Measurements from ENCODE around the gene AGGF1.

The AGGF1 gene

DNA sequence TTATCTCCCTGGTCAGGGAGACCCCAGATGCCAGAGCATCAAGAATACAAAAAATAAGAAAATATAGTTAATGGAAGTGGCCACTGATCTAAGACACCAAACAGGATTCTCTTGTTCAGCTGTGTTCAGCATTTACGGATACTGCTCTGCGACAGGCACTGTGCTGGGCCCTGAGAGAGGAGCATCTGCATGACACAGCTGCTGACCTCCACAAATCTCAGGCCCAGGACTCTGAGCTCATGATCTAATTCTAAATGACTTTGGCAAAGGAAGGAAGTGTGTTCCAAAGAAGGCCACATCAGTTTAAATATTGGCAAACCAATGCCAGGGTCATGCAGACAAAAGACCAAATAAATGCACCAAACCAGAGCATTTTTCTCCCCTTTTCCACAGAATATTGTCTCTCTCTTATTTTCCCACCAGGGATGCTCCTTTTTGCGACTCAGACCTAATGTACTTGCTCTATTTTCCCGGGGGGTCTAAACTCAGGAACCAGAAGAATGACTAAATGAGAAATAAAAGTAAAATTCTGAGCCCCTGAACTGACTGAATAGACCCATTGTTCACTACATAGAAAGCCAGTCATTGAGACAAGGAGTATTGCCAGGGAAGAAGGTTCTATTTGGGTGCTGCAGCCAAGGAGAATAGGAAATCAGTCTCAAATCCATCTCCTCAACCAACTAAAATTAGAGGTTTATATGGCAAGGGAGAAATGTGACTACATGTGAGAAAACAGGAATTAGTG lies 1.4 kb upstream of the AGGF1 start:
- TF ChIP-seq EZH2 (IDR thresholded peaks at IDR 0.05; ENCODE audit: borderline replicate concordance, low read depth, low read length, severe bottlenecking) = no peak
- H3K9me3 ChIP-seq (ENCODE audit: insufficient read depth, low read length, severe bottlenecking) = peaks cover 19% of the 10 kb centered on the region
- H3K36me3 ChIP-seq (ENCODE audit: insufficient read depth, low read length) = peaks cover 2% of the 10 kb centered on the region; the same call in 1 of the 2 replicates
- H3K4me2 ChIP-seq (ENCODE audit: insufficient read depth, low read length) = no peak overlapping the region
- H4K20me1 ChIP-seq (ENCODE audit: insufficient read depth, low read length) = no peaks in the 10 kb centered on the region
- peaks cover 28% of the 10 kb centered on the region for H3K79me2 ChIP-seq (ENCODE audit: insufficient read depth, low read length)
- no peak overlapping the region for H3K9ac ChIP-seq (ENCODE audit: low read depth, low read length)
- H3K27me3 ChIP-seq (ENCODE audit: insufficient read depth, low read length, poor library complexity) = no peaks in the 10 kb centered on the region
- peak overlapping the region; percentile 94 for H2AFZ ChIP-seq (ENCODE audit: low read depth, low read length)
- ATAC-seq (ENCODE audit: insufficient read depth, low read depth) = no peak
- peaks cover 36% of the 10 kb centered on the region for H3K4me1 ChIP-seq (ENCODE audit: insufficient read depth, low read length)
- DNase-seq = no peak
- H3K27ac ChIP-seq (ENCODE audit: low read length) = no peak overlapping the region
- H3K4me3 ChIP-seq (ENCODE audit: low read depth in 1 of 2, low read length in 2 of 2) = peak overlapping the region in 1 of 2 experiments; percentile 94; a peak in 2 of 4 replicates

DNA sequence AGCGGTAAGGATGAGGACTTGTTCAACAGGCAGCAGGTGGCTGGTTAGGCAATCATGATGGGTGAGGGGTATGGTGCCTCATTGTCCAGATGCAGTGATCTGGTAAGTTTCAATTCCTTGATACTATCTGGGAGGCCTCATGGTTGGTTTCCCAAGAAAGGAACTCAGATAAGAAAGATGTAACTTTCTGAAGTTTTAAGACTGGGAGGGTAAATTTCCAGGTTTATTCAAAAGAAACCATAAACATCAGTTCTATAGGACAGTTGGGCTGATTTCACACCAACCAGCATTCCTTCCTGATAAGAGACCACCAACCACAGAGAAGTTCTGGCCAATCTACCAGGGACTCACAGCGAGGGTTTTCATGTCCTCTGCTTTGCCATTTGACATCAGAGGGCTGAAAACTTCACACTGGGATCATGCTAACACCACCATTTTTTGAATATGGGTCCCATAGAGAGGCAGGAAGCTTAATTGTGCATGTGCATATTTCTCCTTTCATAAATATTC lies 773 bp upstream of the AGGF1 start:
- H3K27me3 ChIP-seq (ENCODE audit: insufficient read depth, low read length, poor library complexity) = no peaks in the 10 kb centered on the region
- peak overlapping the region; percentile 97 for H3K4me2 ChIP-seq (ENCODE audit: insufficient read depth, low read length)
- peaks cover 28% of the 10 kb centered on the region for H3K79me2 ChIP-seq (ENCODE audit: insufficient read depth, low read length)
- peaks cover 19% of the 10 kb centered on the region for H3K9me3 ChIP-seq (ENCODE audit: insufficient read depth, low read length, severe bottlenecking)
- H3K27ac ChIP-seq (ENCODE audit: low read length) = peak overlapping the region; percentile 60
- TF ChIP-seq, protein P1, sequence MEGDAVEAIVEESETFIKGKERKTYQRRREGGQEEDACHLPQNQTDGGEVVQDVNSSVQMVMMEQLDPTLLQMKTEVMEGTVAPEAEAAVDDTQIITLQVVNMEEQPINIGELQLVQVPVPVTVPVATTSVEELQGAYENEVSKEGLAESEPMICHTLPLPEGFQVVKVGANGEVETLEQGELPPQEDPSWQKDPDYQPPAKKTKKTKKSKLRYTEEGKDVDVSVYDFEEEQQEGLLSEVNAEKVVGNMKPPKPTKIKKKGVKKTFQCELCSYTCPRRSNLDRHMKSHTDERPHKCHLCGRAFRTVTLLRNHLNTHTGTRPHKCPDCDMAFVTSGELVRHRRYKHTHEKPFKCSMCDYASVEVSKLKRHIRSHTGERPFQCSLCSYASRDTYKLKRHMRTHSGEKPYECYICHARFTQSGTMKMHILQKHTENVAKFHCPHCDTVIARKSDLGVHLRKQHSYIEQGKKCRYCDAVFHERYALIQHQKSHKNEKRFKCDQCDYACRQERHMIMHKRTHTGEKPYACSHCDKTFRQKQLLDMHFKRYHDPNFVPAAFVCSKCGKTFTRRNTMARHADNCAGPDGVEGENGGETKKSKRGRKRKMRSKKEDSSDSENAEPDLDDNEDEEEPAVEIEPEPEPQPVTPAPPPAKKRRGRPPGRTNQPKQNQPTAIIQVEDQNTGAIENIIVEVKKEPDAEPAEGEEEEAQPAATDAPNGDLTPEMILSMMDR (IDR thresholded peaks at IDR 0.05; ENCODE audit: borderline replicate concordance, extremely low read depth, low read length, poor library complexity, severe bottlenecking) = no peak
- no peak for TF ChIP-seq EZH2 (IDR thresholded peaks at IDR 0.05; ENCODE audit: borderline replicate concordance, low read depth, low read length, severe bottlenecking)
- peaks cover 36% of the 10 kb centered on the region for H3K4me1 ChIP-seq (ENCODE audit: insufficient read depth, low read length)
- H3K9ac ChIP-seq (ENCODE audit: low read depth, low read length) = peak overlapping the region; percentile 87
- peaks cover 4% of the 10 kb centered on the region for H3K36me3 ChIP-seq (ENCODE audit: insufficient read depth, low read length)
- no peaks in the 10 kb centered on the region for H4K20me1 ChIP-seq (ENCODE audit: insufficient read depth, low read length)
- ATAC-seq (ENCODE audit: insufficient read depth, low read depth) (no peak), DNase-seq (no peak)
- H2AFZ ChIP-seq (ENCODE audit: low read depth, low read length) = peak overlapping the region; percentile 94
- peak overlapping the region; percentile 62 to 94; a peak in 2 of 4 replicates for H3K4me3 ChIP-seq (ENCODE audit: low read depth in 1 of 2, low read length in 2 of 2)

GRCh38 chr5:77031891-77032290 lies 1.7 kb downstream of the AGGF1 start:
- TF ChIP-seq EZH2 (IDR thresholded peaks at IDR 0.05; ENCODE audit: borderline replicate concordance, low read depth, low read length, severe bottlenecking) = no peak
- TF ChIP-seq, protein P1 (IDR thresholded peaks at IDR 0.05; ENCODE audit: borderline replicate concordance, extremely low read depth, low read length, poor library complexity, severe bottlenecking) = no peak
- peak overlapping the region; percentile 97 for H3K4me2 ChIP-seq (ENCODE audit: insufficient read depth, low read length)
- peak overlapping the region in 1 of 2 experiments; percentile 94; a peak in 2 of 4 replicates for H3K4me3 ChIP-seq (ENCODE audit: low read depth in 1 of 2, low read length in 2 of 2)
- no peak overlapping the region for H3K27ac ChIP-seq (ENCODE audit: low read length)
- H3K36me3 ChIP-seq (ENCODE audit: insufficient read depth, low read length) = peaks cover 29% of the 10 kb centered on the region
- H3K9ac ChIP-seq (ENCODE audit: low read depth, low read length) = peak overlapping the region; percentile 87
- ATAC-seq (ENCODE audit: insufficient read depth, low read depth) = no peak
- H3K27me3 ChIP-seq (ENCODE audit: insufficient read depth, low read length, poor library complexity) = no peaks in the 10 kb centered on the region
- peaks cover 19% of the 10 kb centered on the region for H3K9me3 ChIP-seq (ENCODE audit: insufficient read depth, low read length, severe bottlenecking)
- H2AFZ ChIP-seq (ENCODE audit: low read depth, low read length) = no peak overlapping the region
- H3K4me1 ChIP-seq (ENCODE audit: insufficient read depth, low read length) = peaks cover 38% of the 10 kb centered on the region
- DNase-seq = no peak
- H3K79me2 ChIP-seq (ENCODE audit: insufficient read depth, low read length) = peaks cover 28% of the 10 kb centered on the region
- no peaks in the 10 kb centered on the region for H4K20me1 ChIP-seq (ENCODE audit: insufficient read depth, low read length)

DNA sequence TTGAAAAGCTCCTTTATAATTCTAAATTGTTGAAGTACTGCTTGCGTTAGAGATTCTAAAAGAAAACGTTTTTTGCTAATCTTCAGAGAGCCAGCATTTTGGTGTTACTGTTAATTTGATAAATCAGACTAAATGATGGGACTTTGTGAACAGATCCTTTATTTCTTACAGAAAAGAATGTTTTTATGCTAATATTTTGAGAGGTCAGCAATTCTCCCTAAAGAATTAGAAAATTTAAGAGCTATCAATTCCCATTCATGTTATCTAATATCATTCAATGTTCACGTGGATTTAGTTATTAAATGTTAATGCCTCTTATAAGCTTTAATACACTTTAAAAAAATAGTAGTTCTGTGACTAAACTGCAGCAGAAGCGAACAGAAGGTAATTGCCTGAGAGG lies 2.4 kb downstream of the AGGF1 start:
- H3K4me1 ChIP-seq (ENCODE audit: insufficient read depth, low read length) = peaks cover 38% of the 10 kb centered on the region
- no peak overlapping the region for H2AFZ ChIP-seq (ENCODE audit: low read depth, low read length)
- no peak overlapping the region for H3K4me3 ChIP-seq (ENCODE audit: low read depth in 1 of 2, low read length in 2 of 2)
- ATAC-seq (ENCODE audit: insufficient read depth, low read depth) (no peak), DNase-seq (no peak)
- H3K27ac ChIP-seq (ENCODE audit: low read length) = no peak overlapping the region
- H3K4me2 ChIP-seq (ENCODE audit: insufficient read depth, low read length) = peak overlapping the region; percentile 34; the same call in 1 of the 2 replicates
- TF ChIP-seq EZH2 (IDR thresholded peaks at IDR 0.05; ENCODE audit: borderline replicate concordance, low read depth, low read length, severe bottlenecking) = no peak
- TF ChIP-seq, protein P1 (IDR thresholded peaks at IDR 0.05; ENCODE audit: borderline replicate concordance, extremely low read depth, low read length, poor library complexity, severe bottlenecking) = no peak
- peaks cover 28% of the 10 kb centered on the region for H3K79me2 ChIP-seq (ENCODE audit: insufficient read depth, low read length)
- H3K36me3 ChIP-seq (ENCODE audit: insufficient read depth, low read length) = peaks cover 36% of the 10 kb centered on the region
- peaks cover 19% of the 10 kb centered on the region for H3K9me3 ChIP-seq (ENCODE audit: insufficient read depth, low read length, severe bottlenecking)
- H3K9ac ChIP-seq (ENCODE audit: low read depth, low read length) = no peak overlapping the region
- H4K20me1 ChIP-seq (ENCODE audit: insufficient read depth, low read length) = no peaks in the 10 kb centered on the region
- no peaks in the 10 kb centered on the region for H3K27me3 ChIP-seq (ENCODE audit: insufficient read depth, low read length, poor library complexity)
